ENCODE measurements around the gene PTGER1. TPM values are rescaled to one million over a fixed set of nuclear protein-coding genes. Genes with fewer than 3 reads are reported as not detected.

Gene PTGER1
- total RNA-seq, 3 donors from 2014 or later (not counting 1 experiment from before 2014, with no cell fraction given) = 0.35 to 0.73 TPM; not detected in 1

DNA sequence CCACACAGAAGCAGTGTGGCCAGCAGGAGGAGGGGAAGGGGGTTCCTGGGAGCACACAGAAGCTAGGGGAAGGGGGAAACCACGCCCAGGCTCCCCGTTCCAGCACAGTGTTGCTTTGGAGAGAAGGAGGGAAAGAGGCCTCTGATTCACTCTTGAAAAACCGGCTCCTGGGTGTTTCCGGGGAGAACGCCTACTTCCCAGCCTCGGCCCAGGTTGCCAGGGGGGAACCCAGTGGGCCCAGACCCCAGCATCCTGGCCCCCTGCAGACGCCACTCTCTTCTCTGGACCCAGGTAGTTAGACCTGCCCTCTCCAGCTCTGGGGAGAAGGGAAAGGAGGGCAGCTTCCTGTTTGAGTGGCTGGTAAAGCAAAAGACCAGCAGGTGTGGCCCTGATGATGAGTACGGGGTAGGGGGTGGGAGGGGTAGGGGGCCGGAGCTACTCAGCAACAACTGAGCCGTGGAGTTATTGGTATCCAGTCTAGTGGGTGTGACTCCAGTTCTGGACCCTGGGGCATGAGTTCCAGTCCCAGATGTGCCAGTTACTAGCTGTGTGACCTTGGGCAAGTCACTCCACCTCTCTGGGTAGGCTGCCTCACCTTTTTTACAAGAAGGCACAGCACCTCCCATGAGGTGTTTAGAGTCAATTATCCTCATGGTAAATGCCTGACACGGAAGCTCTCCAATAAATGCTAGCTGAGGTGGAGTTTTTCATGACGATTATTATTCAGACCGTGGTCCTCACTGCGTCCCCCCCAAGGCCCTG lies 19.9 kb upstream of the PTGER1 start:
- peaks cover 24% of the 10 kb centered on the region for H3K4me1 ChIP-seq (ENCODE audit: control insufficient read depth, insufficient read depth, low read length)
- Mint-ChIP-seq H3K9me3 (no peaks in the 10 kb centered on the region), H3K4me1 (peaks cover 15 to 35% of the 10 kb centered on the region in 2 donors), H3K4me3 (peak overlapping the region; percentile 79), H3K27ac (peak overlapping the region; percentile 30 to 78), H3K27me3 (ENCODE audit: low read depth in 2 of 2) (no peaks in the 10 kb centered on the region), H3K36me3 (no peaks in the 10 kb centered on the region)
- 49% methylated on average over 14 of the region's 14 CpGs for WGBS (ENCODE audit: insufficient coverage)
- no peaks in the 10 kb centered on the region for H3K9me3 ChIP-seq (ENCODE audit: control insufficient read depth, insufficient read depth, low read length)
- DNase-seq (peak in 1 of 2 donors; percentile 46), ATAC-seq (no peak)
- intact Hi-C loops (cut with micrococcal nuclease) = no loop called here
- peak overlapping the region; percentile 50 for H3K4me3 ChIP-seq (ENCODE audit: low read length)
- TF ChIP-seq, protein P1, sequence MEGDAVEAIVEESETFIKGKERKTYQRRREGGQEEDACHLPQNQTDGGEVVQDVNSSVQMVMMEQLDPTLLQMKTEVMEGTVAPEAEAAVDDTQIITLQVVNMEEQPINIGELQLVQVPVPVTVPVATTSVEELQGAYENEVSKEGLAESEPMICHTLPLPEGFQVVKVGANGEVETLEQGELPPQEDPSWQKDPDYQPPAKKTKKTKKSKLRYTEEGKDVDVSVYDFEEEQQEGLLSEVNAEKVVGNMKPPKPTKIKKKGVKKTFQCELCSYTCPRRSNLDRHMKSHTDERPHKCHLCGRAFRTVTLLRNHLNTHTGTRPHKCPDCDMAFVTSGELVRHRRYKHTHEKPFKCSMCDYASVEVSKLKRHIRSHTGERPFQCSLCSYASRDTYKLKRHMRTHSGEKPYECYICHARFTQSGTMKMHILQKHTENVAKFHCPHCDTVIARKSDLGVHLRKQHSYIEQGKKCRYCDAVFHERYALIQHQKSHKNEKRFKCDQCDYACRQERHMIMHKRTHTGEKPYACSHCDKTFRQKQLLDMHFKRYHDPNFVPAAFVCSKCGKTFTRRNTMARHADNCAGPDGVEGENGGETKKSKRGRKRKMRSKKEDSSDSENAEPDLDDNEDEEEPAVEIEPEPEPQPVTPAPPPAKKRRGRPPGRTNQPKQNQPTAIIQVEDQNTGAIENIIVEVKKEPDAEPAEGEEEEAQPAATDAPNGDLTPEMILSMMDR (IDR thresholded peaks at IDR 0.05) = no peak
- H3K36me3 ChIP-seq (ENCODE audit: control insufficient read depth, insufficient read depth, low read length) = no peaks in the 10 kb centered on the region
- peak overlapping the region; percentile 31 for H3K27ac ChIP-seq (ENCODE audit: low read length)
- H3K27me3 ChIP-seq (ENCODE audit: control insufficient read depth, insufficient read depth, low read length) = no peaks in the 10 kb centered on the region

DNA sequence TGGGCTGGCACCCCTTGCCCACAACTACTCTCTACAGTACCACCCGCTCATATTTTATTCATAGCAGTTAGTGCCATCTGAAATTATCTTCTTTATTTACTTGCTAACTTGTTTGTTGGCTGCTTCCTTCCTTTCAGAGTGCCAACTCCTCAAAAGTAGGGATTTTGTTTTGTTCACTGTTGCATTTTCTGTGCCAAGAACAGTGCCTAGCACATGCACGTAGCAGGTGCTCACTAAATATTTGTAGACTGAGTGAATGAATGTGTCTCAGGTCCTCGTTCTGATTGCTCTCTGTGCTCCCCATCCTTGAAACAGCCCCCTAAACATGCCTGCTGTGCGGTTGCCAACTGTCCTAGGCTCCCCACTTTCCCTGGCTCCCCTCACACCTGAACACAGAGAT lies 19.3 kb upstream of the PTGER1 start:
- Histone ChIP-seq H3K36me3 (ENCODE audit: control insufficient read depth, insufficient read depth, low read length) (no peaks in the 10 kb centered on the region), H3K27me3 (ENCODE audit: control insufficient read depth, insufficient read depth, low read length) (no peaks in the 10 kb centered on the region), H3K27ac (ENCODE audit: low read length) (no peak overlapping the region), H3K9me3 (ENCODE audit: control insufficient read depth, insufficient read depth, low read length) (no peaks in the 10 kb centered on the region), H3K4me3 (ENCODE audit: low read length) (no peak overlapping the region), H3K4me1 (ENCODE audit: control insufficient read depth, insufficient read depth, low read length) (peaks cover 24% of the 10 kb centered on the region)
- Mint-ChIP-seq H3K4me1 (peaks cover 15 to 35% of the 10 kb centered on the region in 2 donors), H3K36me3 (no peaks in the 10 kb centered on the region), H3K27me3 (ENCODE audit: low read depth in 2 of 2) (no peaks in the 10 kb centered on the region), H3K9me3 (no peaks in the 10 kb centered on the region), H3K4me3 (peak overlapping the region; percentile 56), H3K27ac (peak overlapping the region; percentile 30 to 72)
- no peak for ATAC-seq
- TF ChIP-seq, protein P1 (IDR thresholded peaks at IDR 0.05) = no peak
- WGBS (ENCODE audit: insufficient coverage) = 92% methylated on average over 4 of the region's 4 CpGs
- no peak for DNase-seq
- intact Hi-C loops (cut with micrococcal nuclease) = no loop called here

DNA sequence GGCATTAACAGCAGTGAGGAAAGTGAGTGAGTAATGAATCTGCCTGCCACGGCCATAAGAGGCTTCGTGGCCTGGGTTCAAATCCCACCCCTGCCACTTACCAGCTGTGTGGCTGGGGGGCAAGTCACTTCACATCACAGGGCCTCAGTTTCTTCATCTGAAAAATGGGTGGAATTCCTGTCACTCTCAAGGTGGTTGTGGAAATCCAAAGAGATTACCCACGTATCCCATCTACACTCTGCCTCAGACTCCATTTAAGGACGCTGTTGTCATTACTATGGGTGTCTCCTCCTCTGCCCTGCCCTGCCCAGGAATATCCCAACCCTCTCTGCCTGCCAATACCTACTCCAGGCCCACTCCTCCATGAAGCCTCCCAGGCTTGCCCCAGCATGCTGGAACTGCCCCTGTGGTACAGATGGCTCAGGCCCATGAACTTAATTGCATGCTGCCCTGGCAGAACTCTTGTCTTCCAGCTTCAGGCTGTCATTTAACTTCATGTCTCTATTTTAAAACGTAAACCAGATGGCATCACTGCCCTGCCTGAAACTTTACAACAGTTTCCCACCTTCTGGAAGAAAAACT lies 17.7 kb upstream of the PTGER1 start:
- H3K27ac ChIP-seq (ENCODE audit: low read length) = no peak overlapping the region
- no peaks in the 10 kb centered on the region for H3K36me3 ChIP-seq (ENCODE audit: control insufficient read depth, insufficient read depth, low read length)
- 94% methylated on average over 3 of the region's 5 CpGs for WGBS (ENCODE audit: insufficient coverage)
- intact Hi-C loops (cut with micrococcal nuclease) = no loop called here
- no peak overlapping the region for H3K4me3 ChIP-seq (ENCODE audit: low read length)
- no peaks in the 10 kb centered on the region for H3K36me3 Mint-ChIP-seq
- no peaks in the 10 kb centered on the region for H3K9me3 Mint-ChIP-seq
- no peaks in the 10 kb centered on the region for H3K27me3 ChIP-seq (ENCODE audit: control insufficient read depth, insufficient read depth, low read length)
- TF ChIP-seq, protein P1 (IDR thresholded peaks at IDR 0.05) = no peak
- H3K4me1 Mint-ChIP-seq = peaks cover 15 to 35% of the 10 kb centered on the region in 2 donors
- no peak for DNase-seq
- H3K9me3 ChIP-seq (ENCODE audit: control insufficient read depth, insufficient read depth, low read length) = no peaks in the 10 kb centered on the region
- H3K4me3 Mint-ChIP-seq = no peak overlapping the region
- H3K27me3 Mint-ChIP-seq (ENCODE audit: low read depth in 2 of 2) = no peaks in the 10 kb centered on the region
- H3K4me1 ChIP-seq (ENCODE audit: control insufficient read depth, insufficient read depth, low read length) = peaks cover 24% of the 10 kb centered on the region
- ATAC-seq = no peak
- peak overlapping the region; percentile 24 to 38 for H3K27ac Mint-ChIP-seq

Data from natural killer cell (primary cell).